Loucy (cell line): ENCODE data around the gene MDGA2.

Experiments used
- H2AFZ ChIP-seq: fragments of 200-600 bp; sonication (generic); 2 replicates; pipeline ENCODE4 v1.6.0; 2016; ENCODE audit warnings: antibody characterized with exemption, mild to moderate bottlenecking, low read length, moderate library complexity
- H3F3A ChIP-seq: fragments of 200-600 bp; 2 replicates; pipeline ENCODE4 v1.6.0; 2016; ENCODE audit warnings: antibody characterized with exemption, low read depth, mild to moderate bottlenecking
- H3K27me3 ChIP-seq: fragments of 200-600 bp; sonication (generic); 2 replicates; pipeline ENCODE4 v1.6.1; 2014; ENCODE audit warnings: low read length, mild to moderate bottlenecking; ENCODE audit not compliant: insufficient read depth, poor library complexity, severe bottlenecking
- H3K36me3 ChIP-seq: fragments of 200-600 bp; sonication (generic); 2 replicates; pipeline ENCODE4 v1.6.1; 2016; ENCODE audit warnings: low read length; ENCODE audit not compliant: insufficient read depth
- H3K4me1 ChIP-seq: fragments of 200-600 bp; sonication (generic); 2 replicates; pipeline ENCODE4 v1.5.1; 2014; ENCODE audit warnings: low read length, mild to moderate bottlenecking; ENCODE audit not compliant: insufficient read depth, poor library complexity, severe bottlenecking
- H3K4me2 ChIP-seq: fragments of 200-600 bp; sonication (generic); 2 replicates; pipeline ENCODE4 v1.6.0; 2014; ENCODE audit warnings: antibody characterized with exemption, low read length, low read depth, mild to moderate bottlenecking; ENCODE audit not compliant: poor library complexity, severe bottlenecking
- H3K4me3 ChIP-seq: fragments of 200-600 bp; sonication (generic); 2 replicates; pipeline ENCODE4 v1.5.1; 2014; ENCODE audit warnings: low read length, mild to moderate bottlenecking, mixed read lengths; ENCODE audit not compliant: poor library complexity, severe bottlenecking
- H3K79me2 ChIP-seq: fragments of 200-600 bp; sonication (generic); 2 replicates; pipeline ENCODE4 v1.6.1; 2014; ENCODE audit warnings: low read length; ENCODE audit not compliant: insufficient read depth
- H3K9ac ChIP-seq: fragments of 200-600 bp; sonication (generic); 2 replicates; pipeline ENCODE4 v1.6.0; 2014; ENCODE audit warnings: mild to moderate bottlenecking, low read depth, low read length, moderate library complexity; ENCODE audit not compliant: poor library complexity, severe bottlenecking
- H3K9me2 ChIP-seq: fragments of 200-600 bp; sonication (generic); replicated peaks from 2 replicates; pipeline ENCODE4 v1.6.1; 2016; ENCODE audit warnings: low read depth, low read length, mixed read lengths
- H3K9me3 ChIP-seq: fragments of 200-600 bp; sonication (generic); 2 replicates; pipeline ENCODE4 v1.6.1; 2014; ENCODE audit warnings: mild to moderate bottlenecking, antibody characterized with exemption, low read length, low read depth; ENCODE audit not compliant: insufficient read depth
- H4K20me1 ChIP-seq: fragments of 200-600 bp; sonication (generic); 2 replicates; pipeline ENCODE4 v1.6.0; 2014; ENCODE audit warnings: antibody characterized with exemption, low read length, mild to moderate bottlenecking; ENCODE audit not compliant: insufficient read depth, poor library complexity, severe bottlenecking
- CTCF ChIP-seq: fragments of 200-600 bp; sonication (generic); conservative IDR thresholded peaks from 2 replicates; pipeline ENCODE4 v1.5.1; 2014; ENCODE audit warnings: mild to moderate bottlenecking, antibody characterized with exemption, low read length
- EZH2phosphoT487 ChIP-seq: fragments of 200-600 bp; IDR thresholded peaks from 2 replicates; pipeline ENCODE4 v1.6.1; 2018; ENCODE audit warnings: antibody characterized with exemption, mild to moderate bottlenecking, moderate library complexity, borderline replicate concordance

MDGA2 gene

GRCh38 chr14:47665337-47666134 lies 9.9 kb downstream of the MDGA2 start:
- H3K4me2 ChIP-seq: no peak overlapping the region
- TF ChIP-seq EZH2phosphoT487: no peak
- TF ChIP-seq CTCF: no peak
- H2AFZ ChIP-seq: no peak overlapping the region
- H3K9me2 ChIP-seq: no peaks in the 10 kb centered on the region
- no peak overlapping the region for H3K9ac ChIP-seq
- H3K4me3 ChIP-seq: no peak overlapping the region
- H4K20me1 ChIP-seq: no peaks in the 10 kb centered on the region
- H3K36me3 ChIP-seq: no peaks in the 10 kb centered on the region
- no peaks in the 10 kb centered on the region for H3K9me3 ChIP-seq
- H3F3A ChIP-seq: no peaks in the 10 kb centered on the region
- no peaks in the 10 kb centered on the region for H3K4me1 ChIP-seq
- H3K79me2 ChIP-seq: no peaks in the 10 kb centered on the region
- H3K27me3 ChIP-seq: no peaks in the 10 kb centered on the region

GRCh38 chr14:47662466-47662865 lies 12.9 kb downstream of the MDGA2 start:
- Histone ChIP-seq H3K9me3 (no peaks in the 10 kb centered on the region), H2AFZ (no peak overlapping the region), H3K36me3 (no peaks in the 10 kb centered on the region), H3K4me2 (no peak overlapping the region), H3K9ac (no peak overlapping the region), H3K4me3 (no peak overlapping the region), H3K27me3 (no peaks in the 10 kb centered on the region), H4K20me1 (no peaks in the 10 kb centered on the region), H3K4me1 (no peaks in the 10 kb centered on the region), H3K9me2 (no peaks in the 10 kb centered on the region), H3F3A (no peaks in the 10 kb centered on the region), H3K79me2 (no peaks in the 10 kb centered on the region)
- TF ChIP-seq CTCF: no peak
- no peak for TF ChIP-seq EZH2phosphoT487

DNA sequence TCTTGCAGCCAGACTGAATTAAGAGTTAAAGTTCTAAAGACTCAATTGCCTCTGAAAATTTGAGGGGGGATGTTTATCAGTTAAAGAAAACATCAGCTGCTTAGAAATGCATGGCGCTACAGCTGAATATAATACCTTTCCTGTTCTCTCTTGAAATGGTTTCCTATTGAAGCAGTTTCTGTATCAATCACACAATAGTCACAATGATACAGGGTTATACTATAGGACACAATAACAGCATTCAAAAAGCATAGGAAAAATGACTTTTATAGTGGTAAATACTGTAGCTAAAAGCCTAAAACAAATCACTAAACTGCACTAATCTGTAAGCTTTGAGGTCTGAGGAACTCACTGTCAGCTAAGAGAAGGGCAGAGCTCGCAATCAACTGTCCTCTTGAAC lies 15.2 kb downstream of the MDGA2 start:
- Histone ChIP-seq H3K27me3 (no peaks in the 10 kb centered on the region), H3K4me1 (no peaks in the 10 kb centered on the region), H3K9me3 (no peaks in the 10 kb centered on the region), H3K4me2 (no peak overlapping the region), H3K9ac (no peak overlapping the region), H3K4me3 (no peak overlapping the region), H3K79me2 (no peaks in the 10 kb centered on the region), H4K20me1 (no peaks in the 10 kb centered on the region), H3K9me2 (no peaks in the 10 kb centered on the region), H2AFZ (no peak overlapping the region), H3F3A (no peaks in the 10 kb centered on the region), H3K36me3 (no peaks in the 10 kb centered on the region)
- TF ChIP-seq EZH2phosphoT487: no peak
- no peak for TF ChIP-seq CTCF
